NCI-H2196 (cell line): ENCODE data around the gene GPR89A.
"Not testable (repeated sequence)": the region's sequence is repeated elsewhere in the genome, so short reads cannot be mapped to it uniquely, and the experiment has no call there.

Experiments used
- DNase-seq: peaks from one replicate; lab custom pipeline; 2025; ENCODE audit not compliant: unreplicated experiment; lab: John Stamatoyannopoulos, UW

Gene GPR89A

DNA sequence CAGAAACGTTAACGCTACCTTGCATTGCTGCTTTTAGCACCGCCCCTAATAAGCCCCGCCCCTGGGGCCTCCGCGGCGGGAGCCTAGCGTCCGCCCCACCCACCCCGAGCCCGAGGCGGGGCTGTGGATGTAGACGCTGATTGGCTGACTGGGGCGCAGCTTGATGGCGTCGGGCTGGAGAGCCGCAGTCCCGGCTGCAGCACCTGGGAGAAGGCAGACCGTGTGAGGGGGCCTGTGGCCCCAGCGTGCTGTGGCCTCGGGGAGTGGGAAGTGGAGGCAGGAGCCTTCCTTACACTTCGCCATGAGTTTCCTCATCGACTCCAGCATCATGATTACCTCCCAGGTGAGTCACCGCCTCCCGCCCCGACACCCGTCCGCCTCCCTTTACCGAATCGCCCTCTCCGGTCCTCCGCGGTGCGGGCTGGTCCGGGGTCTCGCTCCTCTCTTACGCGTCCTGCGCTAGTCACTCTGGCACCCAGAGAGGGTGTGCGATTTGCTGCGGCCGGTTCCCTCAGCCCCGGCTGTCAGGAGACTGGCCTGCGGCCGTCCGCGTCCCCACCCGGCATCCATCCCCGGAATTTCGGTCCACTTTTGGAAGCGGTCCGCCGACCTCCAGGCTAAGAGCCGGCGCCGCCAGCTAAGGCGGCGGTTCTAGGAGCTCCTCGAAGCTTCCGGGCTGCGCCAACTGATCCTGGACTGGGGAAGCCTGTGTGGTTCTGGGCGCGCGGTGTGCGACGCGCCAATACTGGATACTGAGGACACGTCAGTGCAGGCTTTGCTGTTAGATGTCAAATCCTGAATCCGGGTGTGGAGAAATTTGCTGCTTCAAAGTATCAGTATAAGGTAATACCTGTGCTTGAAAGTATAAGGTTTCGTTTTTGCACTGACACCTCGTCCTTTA lies at the start of gene GPR89A:
Gene GPR89A, plus strand, starts transcription at position 156 of the 901 bp plus-strand sequence. Its CDS starts 146 bp downstream, at position 302.
- peak; percentile 94 for DNase-seq

DNA sequence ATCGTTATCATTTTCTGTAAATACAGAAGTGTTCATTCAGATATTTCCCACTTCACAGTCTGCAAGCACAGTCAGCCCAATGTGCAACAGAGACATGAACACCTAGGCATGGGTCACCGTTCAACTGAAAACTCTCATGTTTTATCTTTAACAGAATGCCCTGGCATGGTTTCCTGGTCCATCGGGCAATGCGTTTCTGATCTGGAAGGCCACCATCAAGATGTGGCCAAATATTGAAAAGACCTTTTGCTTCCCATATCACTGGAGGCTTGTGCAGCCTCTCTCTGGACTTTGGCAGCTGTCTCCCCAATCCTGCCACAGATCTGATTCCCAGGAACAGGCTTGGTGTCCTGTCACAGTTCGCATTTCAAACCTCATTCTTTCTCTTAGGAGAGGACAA lies 21.0 kb upstream of the GPR89A start:
- DNase-seq = not testable (repeated sequence)

DNA sequence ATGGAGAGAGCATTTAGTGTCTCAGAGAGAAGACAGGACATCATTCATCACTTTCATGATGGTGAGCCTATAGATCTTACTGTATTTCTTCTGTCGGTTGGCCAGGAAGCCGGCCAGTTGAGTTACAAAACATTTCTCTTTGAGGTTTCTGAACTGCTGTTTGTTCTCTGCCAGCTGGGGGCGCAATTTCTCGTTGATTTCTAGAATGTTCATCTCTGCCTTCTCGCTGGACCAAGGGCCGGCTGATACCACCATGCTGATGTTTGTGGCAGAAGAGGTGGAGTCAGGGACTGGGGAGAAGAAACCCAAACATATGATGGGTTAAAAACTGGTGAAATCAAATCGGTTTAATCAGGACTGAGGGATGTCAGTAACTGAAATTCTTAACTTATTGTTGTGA lies 17.0 kb upstream of the GPR89A start:
- DNase-seq = not testable (repeated sequence)

DNA sequence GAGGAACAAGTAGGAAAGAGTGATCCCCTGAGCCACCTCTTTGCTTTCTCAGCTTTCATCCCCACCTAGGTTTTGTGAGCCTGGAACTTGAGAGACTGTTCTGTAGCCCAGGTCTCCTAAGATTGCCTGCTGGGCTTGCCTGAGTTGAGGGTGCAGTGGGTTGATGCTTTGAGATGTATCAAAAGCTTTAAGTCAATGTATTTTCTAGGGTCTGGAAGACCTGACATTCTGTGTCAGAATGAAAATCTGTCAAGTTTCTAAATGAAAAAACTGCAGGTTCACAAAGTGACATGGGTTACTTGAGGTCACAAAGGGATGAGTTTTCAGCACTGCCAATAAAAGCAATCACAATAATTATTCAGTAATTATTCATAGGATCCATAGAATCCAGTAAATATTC lies 15.4 kb upstream of the GPR89A start:
- DNase-seq = not testable (repeated sequence)

DNA sequence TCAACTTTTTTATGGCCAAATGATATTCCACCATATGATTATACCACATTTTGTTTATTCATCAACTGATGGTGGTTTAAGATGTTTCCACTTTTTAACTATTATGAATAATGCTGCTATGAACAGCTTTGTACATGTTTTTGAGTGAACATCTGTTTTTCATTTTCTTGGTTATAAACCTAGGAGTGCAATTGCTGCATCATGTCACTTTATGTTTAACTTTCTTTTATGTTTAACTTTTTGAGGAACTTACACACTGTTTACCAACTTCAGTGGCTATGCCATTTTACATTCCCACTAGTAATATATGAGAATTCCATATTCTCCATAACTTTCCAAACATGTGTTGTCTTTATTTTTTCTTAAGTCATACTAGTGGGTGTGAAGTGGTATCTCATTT lies 12.4 kb upstream of the GPR89A start:
- DNase-seq = not testable (repeated sequence)

DNA sequence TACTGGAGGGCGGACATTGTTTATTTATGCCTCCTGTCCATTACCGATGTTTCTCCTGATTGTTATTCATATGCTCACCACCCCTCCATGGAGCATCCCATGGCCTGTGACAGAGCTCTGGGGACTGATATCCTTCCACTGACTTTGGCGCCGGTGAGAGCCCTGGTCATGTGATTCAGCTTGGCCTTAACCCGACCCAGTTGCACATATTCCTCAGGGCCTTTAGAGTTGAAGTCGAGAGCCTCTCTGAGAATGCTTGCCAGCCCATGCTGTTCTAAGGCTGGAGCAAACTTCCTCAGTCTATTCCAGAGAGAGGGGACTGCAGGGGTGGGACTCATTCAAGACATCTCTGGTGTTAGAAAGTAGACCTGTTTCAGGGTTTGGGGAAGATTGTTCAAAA lies 11.6 kb upstream of the GPR89A start:
- not testable (repeated sequence) for DNase-seq

DNA sequence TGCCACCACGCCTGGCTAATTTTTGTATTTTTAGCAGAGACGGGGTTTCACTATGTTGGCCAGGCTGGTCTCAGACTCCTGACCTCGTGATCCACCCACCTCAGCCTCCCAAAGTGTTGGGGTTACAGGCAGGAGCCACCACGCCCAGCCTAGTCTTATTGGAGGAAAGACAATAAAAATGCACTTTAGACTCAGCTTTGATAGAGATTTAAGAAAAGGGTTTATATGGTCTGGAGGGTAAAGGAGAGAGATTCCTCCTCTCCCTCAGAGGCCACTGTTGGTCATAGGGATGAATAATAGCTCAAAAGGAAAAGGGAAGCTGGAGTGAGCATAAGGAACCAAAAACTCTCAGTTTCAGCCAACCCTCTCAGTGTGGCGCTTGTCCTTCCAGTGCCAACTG lies 8.4 kb upstream of the GPR89A start:
- not testable (repeated sequence) for DNase-seq

DNA sequence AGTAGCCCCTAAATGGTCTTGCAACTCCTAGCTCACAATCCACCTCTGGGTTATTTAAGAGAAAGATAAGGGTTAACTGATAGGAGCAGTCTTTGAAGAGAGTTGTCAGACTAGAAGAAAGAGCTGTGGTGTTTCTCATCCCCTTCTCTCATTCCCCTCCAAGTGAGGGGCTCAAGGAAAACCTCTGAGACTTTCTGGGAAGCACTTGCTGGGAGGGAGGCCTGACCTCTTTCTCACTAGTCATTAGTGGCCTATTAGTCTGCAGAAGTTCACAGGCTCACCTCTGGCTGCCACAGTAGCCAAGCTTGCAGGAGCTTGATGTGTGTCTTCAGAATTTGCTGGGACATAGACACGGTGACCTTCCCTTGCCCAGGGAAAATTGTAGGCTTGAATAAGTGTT lies 6.2 kb upstream of the GPR89A start:
- DNase-seq = no peak

DNA sequence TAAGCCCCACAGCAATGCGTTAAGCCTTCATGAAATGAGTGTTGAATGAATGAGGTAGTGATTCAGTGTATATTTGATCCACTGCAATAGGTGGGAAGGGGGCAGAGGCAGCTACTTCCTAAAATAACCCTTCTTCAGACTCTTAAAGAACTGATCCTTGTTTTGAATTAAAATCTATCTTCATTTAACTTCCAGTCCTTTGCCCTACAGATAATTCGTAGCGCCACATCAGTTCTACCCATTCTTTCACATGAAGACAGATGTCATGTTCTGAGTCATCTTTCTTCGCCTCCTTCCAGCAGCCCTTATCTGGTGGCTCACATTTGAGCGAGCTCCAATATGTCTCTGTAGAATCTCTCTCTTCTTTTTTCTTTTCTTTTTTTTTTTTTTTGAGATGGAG lies 948 bp upstream of the GPR89A start:
- not testable (repeated sequence) for DNase-seq

DNA sequence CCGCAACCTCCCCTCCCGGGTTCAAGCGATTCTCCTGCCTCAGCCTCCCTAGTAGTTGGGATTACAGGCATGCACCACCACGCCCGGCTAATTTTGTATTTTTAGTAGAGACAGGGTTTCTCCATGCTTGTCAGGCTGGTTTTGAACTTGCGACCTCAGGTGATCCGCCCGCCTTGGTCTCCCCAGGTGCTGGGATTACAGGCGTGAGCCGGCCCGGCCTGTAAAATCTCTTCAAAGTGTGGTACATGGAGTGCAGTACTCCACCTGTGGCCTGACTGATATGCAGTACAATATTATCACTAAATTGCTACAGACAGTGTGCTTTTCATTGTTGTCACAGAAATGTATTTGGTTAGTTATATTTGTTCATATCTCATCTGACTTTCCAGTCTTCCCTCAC lies 499 bp upstream of the GPR89A start:
- not testable (repeated sequence) for DNase-seq

DNA sequence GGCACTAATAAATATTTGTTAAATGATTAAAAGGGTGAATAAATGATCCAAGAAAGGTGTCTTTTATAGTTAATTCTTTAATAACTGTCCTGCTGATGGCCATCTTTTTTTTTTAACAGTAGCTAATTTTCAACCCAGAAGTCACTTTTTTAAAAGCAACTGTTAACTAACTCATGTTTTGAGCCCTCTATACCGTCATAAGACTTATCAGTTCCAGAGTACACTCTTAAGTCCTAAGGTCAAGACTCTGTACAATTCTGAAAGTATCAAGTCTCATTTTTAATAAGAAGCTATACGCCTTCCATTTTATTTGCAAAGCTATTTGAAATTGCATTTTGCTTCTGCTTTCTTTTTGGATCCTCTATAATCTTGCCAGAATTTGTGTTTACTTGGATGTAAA lies 3.0 kb downstream of the GPR89A start:
- DNase-seq = not testable (repeated sequence)

DNA sequence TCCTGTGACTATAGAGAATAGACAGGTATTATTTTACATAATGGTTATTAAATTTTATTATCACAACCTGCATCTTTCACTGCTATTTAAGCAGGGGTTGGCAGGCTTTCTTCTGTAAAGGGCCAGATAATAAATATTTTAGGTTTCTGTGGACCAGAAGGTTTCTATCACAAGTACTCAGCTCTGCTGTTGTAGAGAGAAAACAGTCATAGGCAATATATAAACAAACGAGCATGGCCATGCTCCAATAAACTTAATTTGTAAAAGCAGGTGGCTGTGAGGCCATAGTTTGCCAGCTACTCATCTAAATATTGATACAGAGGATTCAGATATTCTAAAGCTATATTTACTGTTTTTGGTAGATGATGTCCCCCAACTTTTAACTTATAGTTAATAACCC lies 12.3 kb downstream of the GPR89A start:
- DNase-seq = not testable (repeated sequence)

DNA sequence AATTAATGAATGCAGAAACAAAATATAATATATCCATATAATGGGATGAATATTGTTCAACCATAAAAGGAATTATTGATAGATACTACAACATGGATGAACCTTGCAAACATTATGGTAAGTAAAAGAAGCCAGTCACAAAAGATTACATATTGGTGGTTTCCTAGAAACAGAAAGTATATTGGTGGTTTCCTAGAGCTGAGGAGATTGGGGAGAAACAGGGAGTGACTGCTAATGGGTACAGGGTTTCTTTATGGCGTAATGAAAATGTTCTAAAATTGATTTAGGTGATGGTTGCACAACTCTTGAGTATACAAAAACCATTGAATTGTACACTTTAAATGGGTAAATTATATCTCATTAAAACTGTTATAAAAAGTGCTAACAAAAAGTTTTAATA lies 14.4 kb downstream of the GPR89A start:
- DNase-seq = not testable (repeated sequence)

DNA sequence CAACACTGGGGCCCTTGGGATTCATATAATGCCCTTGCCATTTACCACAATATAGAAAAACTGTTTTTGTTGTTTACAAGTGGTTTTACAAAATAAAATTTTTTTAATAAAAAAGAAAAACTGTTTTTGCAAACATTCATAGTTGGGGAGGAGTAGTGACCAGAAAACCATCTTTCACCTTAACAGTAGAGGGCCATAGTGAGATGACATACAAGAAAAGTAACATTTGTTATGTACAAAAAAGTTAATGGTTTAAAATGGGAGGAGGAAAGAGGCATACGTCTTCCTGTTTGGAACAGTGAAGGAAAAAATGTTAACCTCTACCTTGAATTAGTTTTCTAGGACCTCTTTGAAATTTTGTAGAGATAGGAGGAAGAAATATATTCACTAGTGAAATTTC lies 28.4 kb downstream of the GPR89A start:
- not testable (repeated sequence) for DNase-seq

DNA sequence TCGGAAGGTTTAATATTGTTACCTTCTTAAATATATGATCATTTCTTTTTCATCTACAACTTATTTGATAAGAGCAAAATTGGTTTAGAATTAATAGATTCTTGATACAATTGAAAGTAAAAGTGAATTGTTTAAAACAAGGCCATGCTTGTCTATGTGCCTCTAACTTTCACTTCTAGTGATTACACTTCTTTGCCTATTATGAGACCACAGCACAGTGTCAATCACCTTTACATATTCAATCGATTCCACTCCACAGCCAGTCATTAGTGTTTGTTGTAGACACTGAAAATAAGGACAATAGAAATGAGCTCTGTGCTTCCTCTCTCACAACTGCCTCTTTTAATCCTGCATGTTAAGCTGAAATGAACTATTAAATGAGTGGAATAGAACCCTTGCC lies 34.1 kb downstream of the GPR89A start:
- not testable (repeated sequence) for DNase-seq

DNA sequence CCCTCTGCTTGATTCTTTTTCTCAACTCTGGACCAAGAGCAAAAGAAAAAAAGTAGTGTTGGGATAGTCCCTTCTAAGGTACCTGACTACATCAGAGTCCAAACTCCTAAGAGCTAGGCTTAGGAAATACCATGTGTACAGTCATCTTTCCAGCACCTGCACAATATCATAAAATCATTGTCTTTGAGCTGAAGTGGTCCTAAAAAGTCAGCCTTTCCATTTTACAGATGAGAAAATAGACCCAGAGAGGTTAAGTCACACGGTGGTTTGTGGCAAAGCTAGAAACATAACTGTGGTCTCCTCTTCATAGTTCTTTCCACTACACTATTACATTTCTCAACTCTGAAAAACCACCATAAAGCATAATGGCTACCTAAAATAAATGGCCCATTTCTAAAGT lies 36.2 kb downstream of the GPR89A start:
- DNase-seq = not testable (repeated sequence)

DNA sequence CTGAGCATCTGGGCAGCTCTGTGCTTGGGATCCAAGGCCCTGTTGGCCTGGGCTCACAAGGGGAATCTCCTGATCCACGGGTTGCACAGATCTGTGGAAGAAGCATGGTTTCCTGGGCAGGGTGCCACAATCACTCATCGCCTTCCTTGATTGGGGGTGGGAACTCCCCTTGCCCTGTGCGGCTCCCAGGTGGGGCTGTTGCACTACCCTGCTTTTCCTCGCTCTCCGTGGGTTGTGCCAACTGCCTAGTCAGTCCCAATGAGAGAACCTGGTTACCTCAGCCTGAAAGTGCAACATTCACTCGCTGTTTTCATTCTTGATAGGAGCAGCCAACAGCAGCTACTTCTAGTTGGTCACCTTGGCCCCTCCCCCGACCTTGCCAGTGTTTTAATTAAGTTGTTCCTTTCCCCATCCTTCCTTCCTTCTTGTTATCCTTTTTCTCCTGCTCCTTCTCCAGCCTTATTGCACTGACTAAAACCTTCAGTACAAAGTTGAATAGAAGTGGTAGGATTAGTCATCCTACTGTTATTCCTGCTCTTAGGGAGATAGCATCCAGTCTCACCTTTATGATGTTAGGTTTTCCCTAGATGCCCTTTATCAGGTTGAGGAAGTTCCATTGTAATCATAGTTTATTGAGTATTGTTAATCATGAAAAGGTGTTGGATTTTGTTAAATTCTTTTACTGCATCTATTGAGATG lies 48.6 kb downstream of the GPR89A start:
- not testable (repeated sequence) for DNase-seq

DNA sequence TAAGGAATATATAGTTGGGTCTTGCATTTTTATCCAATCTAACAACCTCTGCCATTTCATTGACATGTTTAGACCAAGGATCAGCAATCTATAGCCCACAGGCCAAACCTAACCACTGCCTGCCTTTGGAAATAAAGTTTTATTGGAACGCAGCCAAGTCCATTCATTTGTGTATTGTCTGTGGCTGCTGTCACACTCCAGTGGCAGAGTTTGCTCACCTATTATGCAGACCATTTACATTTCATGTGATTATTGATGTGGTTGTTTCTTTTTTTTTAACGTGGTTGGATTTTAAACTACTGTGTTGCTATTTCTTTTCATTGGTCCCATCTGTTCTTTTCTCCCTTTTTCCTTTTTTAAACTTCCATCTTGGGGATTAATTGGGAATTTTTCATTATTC lies 54.7 kb downstream of the GPR89A start:
- not testable (repeated sequence) for DNase-seq

DNA sequence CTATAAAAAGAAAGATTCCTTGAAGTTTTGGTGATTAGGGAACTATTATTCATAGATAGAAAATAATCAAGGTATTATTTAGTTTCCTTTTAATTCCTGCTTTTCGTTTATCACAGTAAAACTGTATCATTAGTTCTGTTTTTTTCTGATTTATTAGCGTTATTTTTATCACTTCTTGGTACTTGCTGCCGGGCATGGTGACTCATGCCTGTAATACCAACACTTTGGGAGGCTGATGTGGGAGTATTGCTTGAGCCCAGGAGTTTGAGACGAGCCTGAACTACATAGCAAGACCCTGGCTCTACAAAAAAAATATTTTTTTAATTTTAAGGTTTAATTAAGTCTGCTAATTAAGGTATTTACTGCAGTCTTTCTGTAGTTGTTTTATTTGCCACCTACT lies 57.2 kb downstream of the GPR89A start:
- DNase-seq = not testable (repeated sequence)

DNA sequence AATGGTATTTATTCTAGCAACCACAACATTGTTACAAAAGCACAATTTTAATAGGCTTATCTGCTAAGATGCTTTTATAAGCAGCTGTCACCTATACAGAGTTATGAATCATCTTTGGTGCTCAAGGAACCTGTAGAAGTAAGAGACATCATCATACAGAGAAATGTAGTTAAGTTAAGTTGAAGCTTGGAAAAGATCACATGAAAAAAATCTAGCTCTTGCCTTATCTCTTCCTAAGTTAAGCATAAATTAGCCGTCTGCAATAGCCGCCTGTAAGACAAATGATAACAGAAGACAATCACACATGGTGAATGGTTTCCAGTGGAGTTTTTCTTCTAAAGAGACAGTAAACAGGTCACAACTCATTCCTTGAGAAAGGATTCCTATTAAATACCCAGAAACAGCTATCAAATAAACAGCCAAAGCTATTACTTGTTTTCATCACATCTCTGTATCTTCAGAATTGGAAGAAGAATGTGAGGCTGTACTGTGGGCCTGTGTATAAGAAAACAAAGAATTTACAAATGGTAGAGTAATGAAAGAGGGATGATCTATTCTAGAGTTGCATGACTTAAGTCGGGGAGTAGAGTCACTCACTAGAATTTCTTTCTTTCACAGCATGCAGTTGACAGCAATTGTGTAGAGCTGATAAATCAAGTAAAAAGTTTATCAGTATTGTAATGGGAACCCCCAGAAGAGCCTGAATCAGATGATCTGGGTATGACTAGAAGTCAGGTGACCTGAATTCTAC lies 63.4 kb downstream of the GPR89A start:
- DNase-seq = not testable (repeated sequence)

DNA sequence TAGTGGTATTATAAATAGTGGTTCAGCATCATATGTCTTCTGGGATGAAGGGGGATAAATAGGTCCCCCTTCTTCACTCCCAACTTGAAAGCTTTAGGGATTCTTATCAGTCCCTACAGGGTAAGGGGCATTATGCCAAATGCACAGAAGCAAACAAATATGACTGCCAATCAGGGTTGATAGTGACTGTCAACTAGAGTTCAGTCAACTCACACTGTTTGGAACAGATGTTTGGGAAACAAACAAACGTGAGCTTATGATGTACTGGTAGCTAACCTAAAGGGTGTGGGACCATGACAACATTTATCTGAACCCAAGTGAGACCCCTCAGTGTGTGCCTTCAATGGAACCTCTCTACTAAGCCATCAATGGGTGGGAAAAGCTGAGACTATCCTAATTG lies 65.4 kb downstream of the GPR89A start:
- not testable (repeated sequence) for DNase-seq
